ENCODE data around the gene AANAT.

The AANAT gene

DNA sequence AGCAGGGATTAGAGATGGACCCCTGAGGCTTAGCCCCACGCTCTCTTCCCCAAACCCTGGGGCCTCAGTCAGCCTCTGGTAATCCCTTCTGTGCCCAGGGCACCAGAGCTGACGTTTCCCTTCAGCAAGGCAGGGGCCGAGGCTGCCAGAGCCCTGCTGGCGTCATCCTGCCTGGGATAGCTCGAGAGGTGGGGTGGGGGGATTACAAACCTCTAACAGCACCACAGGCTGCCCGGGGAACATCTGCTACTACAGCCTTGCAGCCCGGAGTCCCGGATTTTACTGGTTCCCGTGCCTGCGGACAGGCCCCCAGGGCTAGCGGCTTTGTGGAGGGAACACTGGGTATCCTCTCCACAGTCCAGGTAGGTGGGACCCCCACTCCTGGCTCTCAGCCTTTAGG, at the start of gene AANAT:
Gene AANAT (plus strand): TSS at position 238 of the 400 bp plus-strand sequence. CDS start 1,144 bp downstream, outside the sequence.
- no peak for DNase-seq

GRCh38 chr17:76419576-76420260, 47.7 kb upstream of the AANAT start:
- DNase-seq: no peak

DNA sequence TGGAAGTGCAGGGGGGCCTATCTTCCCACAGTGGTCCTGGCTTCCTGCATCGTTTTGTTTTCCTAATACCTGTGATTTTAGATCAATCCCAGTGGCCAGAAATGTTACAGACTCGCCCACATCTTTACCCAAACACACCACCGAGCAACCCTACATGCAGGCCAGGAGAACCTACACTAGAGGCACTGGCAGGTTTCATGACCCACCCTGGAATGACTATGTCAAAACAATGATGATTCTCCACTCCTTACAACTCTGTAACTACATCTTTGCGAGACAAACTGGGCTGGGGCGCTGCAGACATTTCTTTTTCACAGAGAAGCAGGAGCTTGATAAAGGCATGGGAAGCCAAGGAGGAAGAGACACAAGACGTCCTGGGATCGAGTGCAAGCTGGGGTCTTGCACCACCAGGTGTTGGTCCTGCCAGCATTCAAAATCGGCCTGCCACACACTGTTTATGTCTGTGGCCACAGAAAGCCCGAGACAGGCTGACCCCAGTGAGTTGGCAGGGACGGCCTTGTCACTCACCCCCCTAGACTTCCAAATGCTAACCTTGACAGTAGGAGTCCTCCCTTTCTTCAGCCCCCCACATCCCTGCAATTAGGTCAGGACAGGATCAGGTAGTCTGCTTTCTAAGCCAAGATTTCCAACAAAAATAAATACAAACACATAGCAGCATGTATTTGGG, 46.9 kb upstream of the AANAT start:
- no peak for DNase-seq

- DNase-seq: no peak
These were observed 46.4 kb upstream of the AANAT start for GRCh38 chr17:76421044-76421407.

DNA sequence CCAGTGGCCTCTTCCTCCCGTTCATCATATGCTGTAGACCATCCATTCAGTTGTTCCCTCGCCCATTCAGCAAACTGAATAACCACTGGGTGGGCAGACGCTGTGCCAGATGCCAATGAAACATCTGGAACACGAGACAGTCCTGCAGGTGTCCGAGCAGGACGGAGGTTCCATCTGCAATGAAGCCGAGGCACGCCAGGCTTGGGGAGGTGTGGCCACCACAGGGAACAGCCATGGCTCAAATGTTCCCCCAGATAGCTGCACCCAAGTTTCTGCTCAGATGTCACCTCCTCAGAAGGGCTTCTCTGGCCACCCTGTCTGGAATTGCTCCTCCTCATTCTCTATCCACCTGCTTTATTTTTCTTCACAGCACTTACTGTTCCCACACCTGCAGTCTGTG, 45.0 kb upstream of the AANAT start:
- DNase-seq: no peak

GRCh38 chr17:76422860-76423259, 44.5 kb upstream of the AANAT start:
- no peak for DNase-seq

- no peak for DNase-seq
These were observed 40.5 kb upstream of the AANAT start for GRCh38 chr17:76426853-76427252.

DNA sequence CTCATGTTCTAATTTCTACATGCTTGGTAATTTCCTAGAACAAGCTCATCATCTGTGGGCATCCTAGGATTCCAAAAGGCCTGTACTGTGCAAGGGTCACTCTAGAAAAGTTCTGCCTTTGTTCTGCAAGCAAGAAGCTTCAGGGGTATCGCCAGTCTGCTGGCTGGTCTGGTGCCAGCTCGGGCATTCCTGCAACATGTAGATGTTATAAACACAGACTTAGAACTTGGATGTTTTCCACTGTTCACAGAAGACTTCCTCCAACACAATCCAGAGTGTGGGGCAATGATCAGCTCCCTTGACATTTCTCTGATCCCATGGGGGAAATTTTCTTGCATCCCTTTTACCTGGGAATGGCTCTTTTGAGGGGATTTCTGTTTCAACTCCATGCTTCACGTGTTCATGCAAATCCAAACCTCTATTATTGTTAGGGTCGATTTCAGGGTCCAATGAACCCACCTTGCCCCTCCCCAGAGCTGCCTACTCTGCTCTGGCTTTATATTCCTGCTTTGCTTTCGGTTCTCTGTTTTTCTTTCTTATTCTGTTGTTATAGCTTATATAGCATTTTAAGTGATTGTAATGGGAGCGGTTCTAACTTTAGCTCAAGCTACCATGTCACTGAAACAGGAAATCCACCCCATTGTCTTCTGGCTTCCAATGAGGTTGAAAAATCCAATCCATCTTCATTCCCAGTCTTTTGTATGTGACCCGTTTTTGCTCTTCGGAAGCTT, 39.7 kb upstream of the AANAT start:
- no peak for DNase-seq

DNA sequence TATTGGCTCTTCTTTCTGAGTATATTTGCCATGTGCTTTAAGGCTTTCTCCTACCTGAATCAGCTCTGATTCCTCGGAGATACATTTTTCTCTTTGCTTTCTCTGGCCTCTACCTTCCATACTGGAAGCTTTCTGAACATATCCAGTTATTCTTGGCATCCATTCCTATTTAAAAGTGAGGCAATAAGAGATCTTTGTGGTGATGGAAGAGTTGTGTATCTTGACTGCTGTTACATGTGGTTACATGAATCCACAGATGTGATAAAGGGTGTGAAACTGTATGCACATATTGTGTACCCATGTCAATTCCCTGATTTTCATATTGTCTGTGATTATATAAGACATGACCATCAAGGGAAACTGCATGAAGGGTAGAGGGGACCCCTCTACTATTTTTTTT, 38.9 kb upstream of the AANAT start:
- no peak for DNase-seq

- no peak for DNase-seq
These were observed 35.9 kb upstream of the AANAT start for GRCh38 chr17:76431509-76431908.

- DNase-seq: no peak
These were observed 35.4 kb upstream of the AANAT start for GRCh38 chr17:76432004-76432403.

- no peak for DNase-seq
These were observed 34.6 kb upstream of the AANAT start for GRCh38 chr17:76432712-76433336.

- DNase-seq: no peak
These were observed 33.7 kb upstream of the AANAT start for GRCh38 chr17:76433693-76434092.

GRCh38 chr17:76434870-76435269, 32.5 kb upstream of the AANAT start:
- DNase-seq: no peak

DNA sequence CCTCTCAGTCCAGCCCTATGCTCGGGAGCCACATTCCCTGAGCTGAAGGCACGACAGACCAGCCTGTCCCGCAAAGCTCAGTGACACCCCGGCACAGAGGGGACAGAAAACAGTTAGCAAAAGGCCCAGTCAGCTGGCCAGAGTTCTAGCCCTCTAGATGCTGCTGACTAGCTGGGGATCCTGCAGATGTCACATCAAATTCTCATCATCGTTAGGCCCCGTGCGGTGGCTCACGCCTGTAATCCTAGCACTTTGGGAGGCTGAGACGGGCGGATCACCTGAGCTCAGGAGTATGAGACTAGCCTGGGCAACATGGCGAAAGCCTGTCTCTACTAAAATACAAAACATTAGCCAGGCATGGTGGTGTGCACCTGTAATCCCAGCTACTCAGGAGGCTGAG, 31.7 kb upstream of the AANAT start:
- DNase-seq: no peak

- no peak for DNase-seq
These were observed 29.7 kb upstream of the AANAT start for GRCh38 chr17:76437467-76438402.

- DNase-seq: no peak
These were observed 28.5 kb upstream of the AANAT start for GRCh38 chr17:76438906-76439305.

GRCh38 chr17:76439314-76439928, 28.0 kb upstream of the AANAT start:
- DNase-seq: no peak

- no peak for DNase-seq
These were observed 26.5 kb upstream of the AANAT start for GRCh38 chr17:76440751-76441362.

DNA sequence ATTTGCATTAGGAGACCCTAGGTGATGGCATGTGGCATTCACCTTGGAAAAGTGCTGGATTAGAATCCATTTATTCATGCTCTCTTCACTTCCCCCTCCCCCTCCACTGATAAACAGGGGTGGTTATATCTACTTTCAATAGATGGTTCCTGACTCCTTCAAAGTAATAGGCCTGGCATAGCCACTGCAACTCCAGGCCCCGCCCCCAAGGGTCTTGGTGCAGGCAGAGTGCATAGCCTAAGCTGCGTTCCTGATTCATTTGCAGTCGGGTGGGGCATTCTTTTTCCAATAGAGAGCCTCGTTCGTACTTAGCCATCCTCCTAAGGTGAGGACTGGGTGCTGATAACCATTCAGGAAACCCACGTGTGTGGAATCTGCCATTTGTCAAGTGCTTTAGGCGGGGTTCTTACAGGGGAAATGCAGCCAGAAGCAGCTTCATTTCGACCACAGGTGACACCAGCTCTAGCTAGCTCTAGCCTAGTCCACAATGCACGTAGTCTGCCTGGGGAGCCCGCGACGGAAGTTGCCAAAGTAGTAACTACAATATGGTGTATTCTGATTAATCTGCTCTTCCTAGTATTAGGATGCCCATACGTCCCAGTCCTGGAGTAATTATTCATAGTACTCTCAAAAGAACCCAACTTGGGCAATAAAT, 25.6 kb upstream of the AANAT start:
- no peak for DNase-seq

All from NCI-H2227 treated with DMSO at 0.1 percent for 48 hours (cell line).